ENCODE data around the gene ZNRF2.
A peak's percentile ranks its signal among the peaks of the same experiment; 100 is the strongest.
"Not testable (repeated sequence)": the region's sequence is repeated elsewhere in the genome, so short reads cannot be mapped to it uniquely, and the experiment has no call there.

Gene ZNRF2

DNA sequence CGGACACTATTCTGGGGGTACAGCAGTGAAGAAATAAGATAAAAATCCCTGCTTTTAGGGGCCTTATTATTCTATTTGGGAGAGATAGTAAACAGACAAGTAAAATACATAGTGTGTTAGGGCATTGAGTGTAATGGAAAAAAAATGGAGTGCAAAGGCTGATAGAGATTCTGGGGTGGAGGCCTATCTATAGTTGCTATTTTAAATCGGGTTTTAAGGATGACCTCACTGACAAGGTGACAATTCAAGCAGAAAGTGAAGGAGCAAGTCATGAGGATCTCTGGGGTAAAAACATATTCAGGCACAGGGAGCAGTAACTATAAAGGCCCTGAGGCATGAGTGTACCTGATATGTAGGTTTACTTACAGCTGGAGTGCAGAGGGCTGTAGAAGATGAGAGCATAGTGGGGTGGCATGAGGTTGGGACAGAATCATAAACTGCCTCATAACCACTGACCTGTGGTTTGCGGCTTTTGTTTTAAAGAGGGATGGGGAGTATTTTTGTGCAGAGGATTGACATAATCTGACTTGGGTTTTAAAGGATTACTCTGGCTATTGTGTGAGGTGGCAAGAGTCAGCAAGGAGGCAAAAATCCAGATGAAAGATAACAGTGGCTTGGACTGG, 8.1 kb downstream of the ZNRF2 start:
- not testable (repeated sequence) for DNase-seq

DNA sequence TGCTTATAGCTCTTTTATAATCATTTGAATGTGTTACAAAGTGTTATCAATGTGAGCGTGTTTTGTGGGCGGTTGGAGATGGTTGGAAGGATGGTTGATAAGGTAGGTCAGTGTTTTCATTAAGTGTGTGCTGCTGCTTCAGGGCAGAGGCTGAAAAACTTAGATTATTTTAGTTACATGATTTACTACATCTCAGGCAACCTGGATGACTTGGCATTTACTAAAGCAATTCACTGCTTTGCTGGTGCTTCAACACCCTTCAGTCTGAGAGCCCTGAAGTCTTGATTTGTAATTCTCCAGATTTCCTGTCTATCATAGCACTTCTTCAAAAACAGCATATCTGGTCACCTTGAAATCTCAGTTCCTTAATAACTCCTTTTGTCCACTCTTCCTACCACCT, 11.9 kb downstream of the ZNRF2 start:
- not testable (repeated sequence) for DNase-seq

DNA sequence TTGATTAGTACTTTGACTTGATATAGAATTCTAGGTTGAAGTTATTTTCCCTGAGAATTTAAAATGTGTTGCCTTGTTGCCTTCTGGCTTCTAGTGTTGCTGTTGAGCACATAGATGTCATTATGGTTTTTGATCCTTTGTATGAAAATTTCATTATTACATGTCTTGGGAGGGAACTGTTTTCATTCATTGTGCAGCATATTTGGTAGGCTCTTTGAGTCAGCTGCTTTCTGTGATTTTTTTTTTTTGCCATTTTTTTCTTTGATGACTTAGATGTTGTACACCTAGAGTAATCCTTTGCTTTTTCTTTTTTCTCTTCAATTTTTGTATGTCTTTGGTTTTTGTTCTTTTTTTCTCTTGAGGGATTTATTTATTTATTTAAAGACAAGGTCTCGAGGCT, 13.1 kb downstream of the ZNRF2 start:
- not testable (repeated sequence) for DNase-seq

DNA sequence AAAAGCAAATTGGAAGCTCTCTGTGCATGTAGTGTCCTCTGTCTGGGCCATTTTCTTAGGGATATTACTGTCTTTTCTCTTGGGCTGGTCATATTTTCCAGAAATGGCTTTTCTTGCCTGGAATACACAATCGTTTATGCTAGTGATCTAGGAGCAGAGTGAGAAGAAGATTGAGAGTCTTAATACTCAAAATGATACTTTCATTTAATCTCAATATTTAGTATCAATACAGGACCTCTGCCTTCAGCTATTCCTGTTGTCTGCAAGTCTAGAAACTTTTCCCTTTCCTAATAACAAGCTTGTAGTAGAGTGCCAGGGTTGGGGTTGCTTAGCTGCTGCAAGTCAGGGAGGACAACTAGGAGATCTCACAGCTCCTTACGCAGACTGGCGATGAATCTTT, 14.0 kb downstream of the ZNRF2 start:
- not testable (repeated sequence) for DNase-seq

DNA sequence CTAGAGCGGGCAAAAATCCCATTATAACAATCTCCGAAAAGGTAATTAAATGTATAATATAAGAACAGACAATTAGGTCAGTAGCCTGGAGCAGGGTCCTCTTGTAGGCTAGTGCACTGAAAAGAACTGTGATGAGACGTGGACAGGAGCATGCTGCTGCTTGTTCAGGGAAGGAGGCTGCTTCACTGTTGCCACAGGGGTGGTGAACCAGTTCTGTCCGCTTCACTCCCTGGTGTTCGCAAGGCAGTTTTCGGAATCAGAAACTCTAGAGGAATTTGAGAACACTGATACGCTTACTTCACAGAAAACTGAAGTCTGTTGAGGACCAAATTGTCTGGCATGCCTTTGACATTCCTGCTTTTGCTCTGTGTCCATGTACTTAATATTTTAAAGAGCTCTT, 17.4 kb downstream of the ZNRF2 start:
- no peak for DNase-seq

DNA sequence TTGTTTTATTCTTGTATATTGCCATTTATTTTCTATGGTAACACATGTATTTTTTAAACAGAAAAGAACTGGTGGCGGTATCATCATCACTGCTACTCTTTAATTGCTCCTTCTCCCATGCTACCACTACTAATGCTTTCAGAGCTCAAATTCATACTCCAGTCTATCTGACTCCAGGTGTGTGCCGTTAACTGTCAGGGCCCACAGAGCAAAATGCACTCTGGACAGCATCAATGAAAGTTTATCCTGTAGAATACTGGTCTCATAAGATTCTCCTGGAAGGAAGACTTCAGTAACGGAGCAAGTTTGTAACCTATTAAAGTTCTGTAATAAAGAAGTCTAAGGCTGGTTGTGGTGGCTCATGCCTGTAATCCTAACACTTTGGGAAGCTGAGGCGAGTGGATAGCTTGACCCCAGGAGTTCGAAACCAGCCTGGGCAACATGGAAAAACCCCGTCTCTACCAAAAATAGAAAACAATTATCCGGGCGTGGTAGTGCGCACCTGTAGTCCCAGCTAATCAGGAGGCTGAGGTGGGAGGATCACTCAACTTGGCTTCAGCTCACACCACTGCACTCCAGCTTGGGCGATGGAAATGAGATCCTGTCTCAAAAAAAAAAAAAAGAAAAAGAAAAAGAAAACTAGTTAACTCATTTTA, 18.4 kb downstream of the ZNRF2 start:
- DNase-seq: no peak

DNA sequence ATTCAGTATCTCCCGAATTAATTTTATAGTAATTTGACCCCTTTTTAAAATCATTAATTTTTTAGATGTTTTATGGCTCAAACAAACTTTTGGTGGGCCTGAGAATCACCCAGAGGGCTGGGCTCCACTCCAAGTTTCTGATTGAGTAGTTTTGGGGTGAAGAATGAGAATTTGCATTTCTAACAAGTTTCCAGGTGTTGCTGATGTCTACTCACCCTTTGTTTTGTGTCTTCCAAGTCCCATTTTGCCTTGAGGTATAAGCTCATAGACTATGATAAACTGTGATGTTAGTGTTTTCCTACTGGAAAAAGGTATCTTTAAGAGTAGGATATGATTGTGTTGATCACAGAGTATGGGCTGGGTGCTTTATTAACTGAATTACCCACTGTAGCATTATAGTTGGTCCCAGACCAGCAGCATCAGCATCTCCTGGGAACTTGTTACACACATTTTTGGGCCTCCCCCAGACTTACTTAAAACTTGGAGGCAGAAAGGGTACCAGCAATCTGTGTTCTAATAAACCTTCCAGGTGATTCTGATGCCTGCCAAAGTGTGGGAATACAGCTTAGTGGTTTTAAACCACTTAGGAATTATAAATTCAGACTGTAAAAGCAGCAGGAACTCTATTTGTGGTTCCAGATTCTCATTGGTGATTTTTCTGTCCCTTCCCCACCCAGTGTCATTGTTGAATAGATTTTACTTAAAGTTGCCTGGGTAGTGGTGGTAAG, 19.1 kb downstream of the ZNRF2 start:
- no peak for DNase-seq

DNA sequence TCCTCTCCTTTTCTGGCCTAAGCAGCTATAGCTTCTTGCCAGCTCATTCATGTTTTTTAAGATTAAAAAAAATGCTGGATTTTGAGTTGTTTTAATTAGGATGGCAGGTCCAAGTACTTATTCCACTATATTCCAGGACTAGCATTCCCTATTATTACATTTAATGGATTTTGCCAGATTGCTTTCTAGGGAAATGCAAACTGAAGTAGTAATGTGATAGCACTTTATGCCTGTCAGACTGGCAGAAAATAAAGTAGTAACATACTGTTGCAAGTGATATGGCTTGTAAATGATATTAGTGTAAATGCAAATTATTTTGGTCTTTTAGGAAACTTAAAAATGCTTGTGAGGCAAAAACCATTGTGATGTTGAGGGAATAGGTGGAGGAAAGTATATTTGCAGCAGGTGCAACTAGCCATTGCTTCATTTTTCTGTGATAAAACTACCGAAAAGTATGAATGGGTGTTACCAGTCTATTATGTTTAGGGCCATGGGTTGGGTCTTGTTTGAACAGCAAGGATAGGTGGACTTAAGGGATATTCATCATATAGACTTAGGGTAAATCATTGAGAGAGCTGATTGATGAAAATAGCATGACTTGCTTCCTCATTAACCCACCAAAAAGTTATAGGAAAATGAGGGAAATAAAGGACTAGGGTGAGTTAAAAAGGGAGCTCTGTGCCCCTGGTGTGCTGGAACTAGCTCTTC, 19.9 kb downstream of the ZNRF2 start:
- peak in 2 of 3 experiments; percentile 7 to 20 for DNase-seq

DNA sequence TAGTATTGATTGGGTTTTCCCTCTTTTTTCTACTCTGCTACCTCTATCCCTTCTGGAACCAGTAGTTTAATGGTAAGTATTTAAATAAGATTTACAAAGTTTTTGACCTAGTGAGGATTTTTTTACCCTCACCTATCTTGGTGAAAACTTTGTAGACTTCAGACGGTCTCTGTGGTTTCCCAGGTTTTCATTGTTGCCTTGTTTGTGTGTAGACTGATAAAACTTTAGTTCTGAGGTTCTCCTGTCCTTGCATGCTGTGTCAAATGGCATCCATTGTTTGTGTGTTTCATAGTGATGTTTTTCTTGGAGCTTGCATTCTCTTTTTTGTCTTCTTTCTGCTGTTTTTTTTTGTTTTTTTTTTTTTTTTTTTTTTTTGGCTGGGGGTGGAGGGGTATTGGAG, 22.6 kb downstream of the ZNRF2 start:
- DNase-seq: no peak

DNA sequence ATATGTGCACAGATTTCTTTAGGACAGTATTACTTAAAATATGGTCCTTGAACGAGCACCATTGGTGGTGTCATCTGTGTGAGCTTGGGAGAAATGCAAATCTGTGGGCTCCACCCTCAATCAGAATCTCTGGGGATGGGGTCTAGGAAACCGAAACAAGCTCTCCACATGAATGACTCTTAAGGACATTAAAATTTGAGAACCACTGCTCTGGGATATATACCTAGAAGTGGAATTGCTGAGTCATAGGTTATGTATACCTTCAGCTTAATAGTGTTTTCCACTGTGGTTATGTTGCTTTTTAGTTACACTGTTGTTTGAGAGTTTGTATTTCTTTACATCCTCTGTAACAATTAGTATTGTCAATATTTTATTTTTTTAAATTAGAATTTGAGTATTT, 24.0 kb downstream of the ZNRF2 start:
- DNase-seq: peak in 1 of 3 experiments; percentile 53

DNA sequence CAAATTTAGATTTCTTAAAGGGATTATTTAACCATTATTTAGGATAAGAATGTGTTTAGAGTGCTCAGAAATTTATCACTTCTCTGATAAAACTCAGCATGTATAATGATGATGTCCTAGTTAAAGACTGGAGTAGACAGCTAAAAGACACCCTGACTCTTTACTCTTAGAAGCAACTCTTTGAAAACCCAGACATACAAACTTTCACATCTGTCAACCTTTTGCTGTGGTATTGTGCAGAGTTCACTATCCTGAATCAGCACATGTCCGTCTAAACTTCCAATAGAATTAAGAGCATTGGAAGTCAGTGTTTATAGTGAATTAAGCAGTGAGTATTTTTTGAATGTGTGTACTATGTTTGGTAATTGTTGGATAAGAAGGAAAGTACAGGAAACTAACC, 24.9 kb downstream of the ZNRF2 start:
- no peak for DNase-seq

DNA sequence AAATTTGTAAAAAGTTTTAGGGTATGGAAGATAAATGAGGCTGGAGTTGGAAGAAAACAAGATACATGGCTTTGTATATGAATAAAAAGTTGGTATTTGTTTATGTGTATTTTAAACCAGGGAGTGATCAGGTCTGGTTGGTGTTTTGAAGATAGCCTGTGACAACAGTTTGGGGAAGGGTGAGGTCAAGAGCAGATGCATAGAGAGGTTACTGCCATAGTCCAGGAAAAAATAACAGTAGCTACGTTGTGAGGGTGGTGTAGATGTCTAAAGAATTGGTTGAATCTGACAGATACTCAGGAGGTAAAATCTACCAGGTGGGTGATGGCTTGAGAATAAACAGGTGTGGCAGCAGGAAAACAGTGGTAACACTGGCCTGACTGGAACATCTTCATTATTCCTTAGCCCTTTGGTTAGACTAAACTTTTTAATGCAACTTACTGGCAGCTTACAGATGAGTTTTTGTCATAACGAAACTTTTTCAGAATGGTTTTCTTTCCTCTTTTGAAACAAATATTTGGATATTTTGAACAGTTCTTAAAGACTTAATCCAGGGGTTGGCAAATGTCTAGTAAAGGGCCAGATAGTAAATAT, 25.5 kb downstream of the ZNRF2 start:
- DNase-seq: no peak

DNA sequence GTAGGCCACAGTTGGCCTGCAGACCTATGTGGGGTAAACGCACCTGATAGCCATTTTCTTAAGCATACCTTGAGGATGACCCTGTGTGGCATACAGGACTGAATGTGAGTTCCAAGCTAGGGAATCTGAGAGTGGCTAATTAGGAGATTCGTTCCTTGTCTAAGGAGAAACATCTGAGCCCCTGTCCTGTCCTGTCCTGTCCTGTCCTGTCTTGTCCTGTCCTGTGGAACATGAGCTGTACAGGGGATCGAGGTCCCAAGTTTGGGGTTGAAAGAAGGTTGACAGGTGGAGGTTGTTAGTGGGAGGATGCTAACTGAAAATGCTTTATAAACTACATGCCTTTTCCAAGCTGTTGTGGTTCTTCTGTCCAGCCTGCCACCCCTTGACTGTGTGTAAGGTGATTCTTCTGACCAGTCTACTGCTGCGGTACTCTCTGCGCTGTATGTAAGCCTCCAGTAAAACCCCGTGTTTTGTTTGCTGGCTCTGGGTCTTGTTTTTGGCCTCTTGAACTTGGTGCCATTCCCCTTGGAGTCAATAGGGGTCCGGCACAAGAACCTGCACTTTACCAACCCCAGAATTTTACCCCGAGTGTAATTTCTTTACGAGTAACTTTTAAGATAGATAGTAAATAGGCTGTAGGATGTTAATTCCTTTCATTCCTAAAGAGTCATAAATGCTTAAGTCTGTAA, 26.4 kb downstream of the ZNRF2 start:
- DNase-seq: no peak

DNA sequence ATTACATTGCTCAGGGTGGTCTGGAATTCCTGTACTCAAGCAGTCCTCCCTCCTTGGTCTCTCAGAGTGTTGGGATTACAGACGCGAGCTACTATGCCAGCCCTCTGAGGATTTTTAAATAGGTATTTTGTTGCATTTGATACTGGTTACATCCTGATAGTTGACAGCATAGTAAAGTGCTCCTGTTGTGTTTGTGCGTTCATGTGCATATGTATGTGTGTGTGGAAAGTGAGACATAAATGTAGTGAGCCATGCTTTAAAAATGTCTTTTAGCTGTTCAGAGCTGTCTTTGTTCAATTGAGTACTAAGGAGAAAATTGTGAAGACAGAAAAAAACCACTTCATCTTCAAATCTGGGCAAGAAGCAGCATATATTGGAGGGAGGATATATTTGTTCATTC, 27.8 kb downstream of the ZNRF2 start:
- peak in 1 of 3 experiments; percentile 12 for DNase-seq

DNA sequence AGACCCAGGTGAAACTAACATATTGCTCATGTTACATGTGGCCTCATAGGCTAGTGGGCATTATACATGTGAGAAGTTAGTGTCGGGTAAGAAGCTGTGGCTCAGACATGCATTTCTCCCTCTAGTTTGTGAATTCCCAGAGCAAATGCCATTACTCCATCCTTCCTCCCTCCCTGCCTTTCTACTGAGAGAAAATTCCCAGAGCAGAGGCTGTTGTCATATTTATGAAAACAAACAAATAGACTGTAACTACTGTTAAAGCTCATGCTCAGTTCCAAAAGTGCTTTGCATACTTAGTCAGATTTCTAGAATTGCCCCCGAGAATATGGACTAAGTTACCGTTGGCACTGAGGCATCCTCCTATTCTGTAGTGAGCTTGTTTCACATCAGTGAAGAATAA, 29.0 kb downstream of the ZNRF2 start:
- DNase-seq: no peak

DNA sequence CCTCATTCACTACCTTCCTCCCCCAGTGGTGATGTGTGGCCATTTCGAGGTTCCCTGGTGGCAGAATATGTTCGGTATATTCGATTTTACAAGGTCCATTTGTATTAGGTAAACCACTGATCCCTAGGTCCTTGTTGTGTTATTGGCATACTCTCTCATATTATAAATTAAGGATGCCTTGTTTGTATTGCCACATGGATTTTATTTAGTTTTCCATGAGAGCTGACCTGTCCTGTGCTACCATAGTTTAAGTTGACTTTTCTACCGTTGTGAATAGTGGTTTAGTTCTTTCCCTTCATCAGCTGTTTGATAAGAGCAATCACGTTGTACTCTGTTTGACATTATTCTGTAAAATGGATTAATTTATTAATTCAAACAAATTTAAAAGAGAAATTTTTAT, 29.4 kb downstream of the ZNRF2 start:
- DNase-seq: no peak

DNA sequence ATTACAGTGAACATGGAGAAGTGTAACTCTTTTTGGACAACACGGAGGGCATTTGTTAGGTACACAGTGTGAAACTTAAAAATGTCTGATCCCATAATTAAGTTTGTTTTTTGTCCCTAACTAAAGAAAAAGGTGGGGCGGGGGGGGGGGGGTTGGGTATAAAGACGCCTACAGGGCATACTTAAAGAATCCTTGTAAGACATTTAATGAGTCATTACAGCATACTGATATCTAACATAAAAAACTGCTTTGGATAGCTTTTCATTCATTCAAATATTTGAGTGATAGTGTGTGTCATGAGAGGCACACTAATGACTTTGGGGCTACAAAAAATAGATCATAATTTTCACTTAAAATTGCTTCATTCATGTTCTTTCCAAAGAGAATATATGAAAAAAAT, 31.2 kb downstream of the ZNRF2 start:
- no peak for DNase-seq

DNA sequence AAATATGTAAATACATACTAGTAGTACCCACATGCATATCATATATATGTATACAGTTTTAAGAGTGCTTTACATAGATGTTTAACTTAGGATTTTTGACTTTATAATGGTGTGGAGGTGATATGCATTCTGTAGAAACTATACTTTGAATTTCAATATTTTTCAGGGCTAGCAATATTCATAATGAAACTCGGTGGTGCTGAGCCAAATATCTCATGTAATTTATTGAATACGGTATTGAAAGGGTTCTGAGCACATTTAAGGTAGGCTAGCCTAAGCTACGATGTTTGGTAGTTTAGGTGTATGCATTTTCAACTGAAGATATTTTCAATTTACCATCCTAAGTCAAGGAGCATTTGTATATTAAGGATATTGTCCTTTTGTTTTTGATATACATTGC, 36.0 kb downstream of the ZNRF2 start:
- no peak for DNase-seq

DNA sequence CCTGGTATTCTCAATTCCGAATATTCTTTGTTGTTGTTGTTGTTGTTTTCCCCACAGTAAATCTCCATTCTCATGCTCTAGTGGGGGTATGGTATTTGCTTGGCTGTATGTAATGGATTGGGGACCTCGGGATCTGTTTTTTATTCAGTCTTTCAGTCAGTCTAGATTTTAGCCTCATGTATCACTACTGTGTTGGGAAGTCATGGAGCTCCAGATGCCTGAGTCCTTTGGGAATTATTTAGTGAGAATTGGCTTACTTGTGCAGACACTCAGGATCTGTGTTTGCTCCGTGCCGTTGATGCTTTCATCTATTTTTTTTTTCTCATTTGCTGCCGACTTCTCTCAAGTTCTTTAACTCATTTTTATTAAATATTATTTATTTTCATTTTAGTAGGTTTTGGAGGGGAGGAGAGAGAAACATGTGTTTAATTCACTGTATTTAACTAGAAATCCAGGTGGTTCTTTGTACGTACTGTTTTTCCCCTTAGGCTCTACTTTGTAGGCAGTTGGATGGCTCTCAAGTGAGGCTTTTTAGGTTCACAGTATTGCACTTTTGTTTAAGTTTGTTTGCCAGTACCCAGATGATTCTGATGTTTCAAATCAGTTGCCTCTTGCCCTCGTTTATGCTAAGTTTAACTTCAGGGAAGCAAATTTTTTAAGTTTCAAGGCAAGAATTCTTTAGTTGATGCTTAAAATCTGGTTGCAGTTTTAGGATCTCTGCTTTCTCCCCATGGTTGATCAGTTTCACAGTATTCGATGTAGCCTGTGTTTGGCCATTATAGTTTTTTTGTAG, 36.9 kb downstream of the ZNRF2 start:
- peak in 1 of 3 experiments; percentile 42 for DNase-seq

DNA sequence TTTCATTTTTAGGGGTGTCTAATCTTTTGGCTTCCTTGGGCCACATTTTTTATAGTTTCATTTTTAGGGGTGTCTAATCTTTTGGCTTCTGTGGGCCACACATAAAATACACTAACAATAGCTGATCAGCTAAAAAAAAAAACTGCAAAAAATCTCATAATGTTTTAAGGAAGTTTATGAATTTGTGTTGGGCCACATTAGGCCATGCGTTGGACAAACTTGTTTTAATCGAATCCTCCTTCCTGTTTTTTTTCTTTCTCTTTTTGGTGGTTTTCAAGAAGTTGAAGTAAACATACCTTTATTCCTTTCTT, 37.4 kb downstream of the ZNRF2 start:
- DNase-seq: no peak

DNA sequence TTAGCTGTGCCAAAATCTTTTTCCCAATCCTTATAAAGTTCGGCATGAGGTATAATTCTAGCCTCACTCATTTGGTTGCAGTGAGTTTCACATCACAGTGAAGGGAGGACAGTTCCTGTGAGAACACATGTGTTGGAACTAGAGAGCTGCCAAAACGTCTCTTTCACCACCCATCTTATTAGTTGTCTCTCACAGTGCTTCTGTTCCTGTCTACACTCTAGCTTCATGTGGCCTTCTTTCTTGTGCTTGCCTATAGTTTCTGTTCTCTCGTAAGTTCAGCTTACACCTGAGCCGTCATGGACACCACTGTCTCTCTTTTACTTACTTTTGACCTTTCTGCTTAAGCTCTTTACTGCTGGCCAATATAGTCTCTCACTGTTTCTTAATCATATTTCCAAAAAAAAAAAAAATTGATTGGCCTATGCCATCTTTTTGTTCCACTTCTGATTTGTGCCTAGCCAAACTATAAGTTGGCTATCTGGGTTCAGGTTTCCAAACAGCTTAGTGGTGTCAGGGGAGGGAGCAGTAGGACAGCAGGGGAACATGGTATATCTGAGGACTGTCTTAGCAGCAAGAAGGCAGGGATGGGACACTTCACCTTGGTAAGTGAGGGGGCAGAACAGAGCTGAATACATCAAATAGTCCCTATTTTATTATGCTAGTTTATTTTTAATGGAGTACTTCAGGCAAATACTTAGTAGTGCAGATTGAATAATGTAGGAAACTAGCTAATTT, 38.0 kb downstream of the ZNRF2 start:
- no peak for DNase-seq
